Right lobe of liver (tissue), 4 donors: ENCODE results near the gene CHAD.

Experiments
- POLR2A ChIP-seq: fragments of 450-650 bp; IDR thresholded peaks from one replicate; pipeline ENCODE4 v1.6.1; 2017; ENCODE audit warnings: antibody characterized with exemption, mild to moderate bottlenecking
- TF ChIP-seq, protein P1 (sequence below), 4 donors: fragments of 200-600 bp in 3 of 4; fragments of 450-650 bp in 1 of 4; IDR thresholded peaks; one replicate each; pipeline versions ENCODE4 v1.5.1 to v1.8.0; 2016 to 2022; ENCODE audit warnings: antibody characterized with exemption in 4 of 4, mild to moderate bottlenecking in 2 of 4
- donor health status: DM: no; HTN: no; CAD: no.
- donor health status: DM: no; HTN: no; CAD: no.
- donor health status: DM: no; HTN: yes; CAD: no.

GRCh38 chr17:50499721-50500120, 31.0 kb upstream of the CHAD start:
- TF ChIP-seq, protein P1, sequence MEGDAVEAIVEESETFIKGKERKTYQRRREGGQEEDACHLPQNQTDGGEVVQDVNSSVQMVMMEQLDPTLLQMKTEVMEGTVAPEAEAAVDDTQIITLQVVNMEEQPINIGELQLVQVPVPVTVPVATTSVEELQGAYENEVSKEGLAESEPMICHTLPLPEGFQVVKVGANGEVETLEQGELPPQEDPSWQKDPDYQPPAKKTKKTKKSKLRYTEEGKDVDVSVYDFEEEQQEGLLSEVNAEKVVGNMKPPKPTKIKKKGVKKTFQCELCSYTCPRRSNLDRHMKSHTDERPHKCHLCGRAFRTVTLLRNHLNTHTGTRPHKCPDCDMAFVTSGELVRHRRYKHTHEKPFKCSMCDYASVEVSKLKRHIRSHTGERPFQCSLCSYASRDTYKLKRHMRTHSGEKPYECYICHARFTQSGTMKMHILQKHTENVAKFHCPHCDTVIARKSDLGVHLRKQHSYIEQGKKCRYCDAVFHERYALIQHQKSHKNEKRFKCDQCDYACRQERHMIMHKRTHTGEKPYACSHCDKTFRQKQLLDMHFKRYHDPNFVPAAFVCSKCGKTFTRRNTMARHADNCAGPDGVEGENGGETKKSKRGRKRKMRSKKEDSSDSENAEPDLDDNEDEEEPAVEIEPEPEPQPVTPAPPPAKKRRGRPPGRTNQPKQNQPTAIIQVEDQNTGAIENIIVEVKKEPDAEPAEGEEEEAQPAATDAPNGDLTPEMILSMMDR (IDR thresholded peaks at IDR 0.05): no peak
- TF ChIP-seq POLR2A: no peak
